Measurements from ENCODE around the gene L3MBTL4.

L3MBTL4 gene

GRCh38 chr18:6362559-6363129 lies 52.1 kb downstream of the L3MBTL4 start:
- DNase-seq = no peak

GRCh38 chr18:6357668-6358067 lies 57.0 kb downstream of the L3MBTL4 start:
- DNase-seq = no peak

GRCh38 chr18:6355789-6356589 lies 58.7 kb downstream of the L3MBTL4 start:
- no peak for DNase-seq

- peak; percentile 99 for DNase-seq
Measured at GRCh38 chr18:6352275-6352674, 62.4 kb downstream of the L3MBTL4 start.

GRCh38 chr18:6342990-6343389 lies 71.7 kb downstream of the L3MBTL4 start:
- no peak for DNase-seq

- DNase-seq = no peak
Measured at GRCh38 chr18:6341709-6342108, 73.0 kb downstream of the L3MBTL4 start.

GRCh38 chr18:6341303-6341702 lies 73.4 kb downstream of the L3MBTL4 start:
- no peak for DNase-seq

GRCh38 chr18:6340121-6340520 lies 74.6 kb downstream of the L3MBTL4 start:
- no peak for DNase-seq

GRCh38 chr18:6336239-6336638 lies 78.5 kb downstream of the L3MBTL4 start:
- DNase-seq = no peak

- DNase-seq = no peak
Measured at GRCh38 chr18:6333981-6334380, 80.7 kb downstream of the L3MBTL4 start.

GRCh38 chr18:6331872-6332271 lies 82.8 kb downstream of the L3MBTL4 start:
- DNase-seq = no peak

GRCh38 chr18:6330786-6331185 lies 83.9 kb downstream of the L3MBTL4 start:
- no peak for DNase-seq

GRCh38 chr18:6328621-6329010 lies 86.1 kb downstream of the L3MBTL4 start:
- peak; percentile 59 for DNase-seq

GRCh38 chr18:6327895-6328620 lies 86.7 kb downstream of the L3MBTL4 start:
- DNase-seq = peak; percentile 71

- DNase-seq = no peak
Measured at GRCh38 chr18:6327485-6327884, 87.2 kb downstream of the L3MBTL4 start.

- no peak for DNase-seq
Measured at GRCh38 chr18:6326566-6326965, 88.1 kb downstream of the L3MBTL4 start.

GRCh38 chr18:6323319-6323889 lies 91.3 kb downstream of the L3MBTL4 start:
- DNase-seq = no peak

GRCh38 chr18:6315517-6316331 lies 99.0 kb downstream of the L3MBTL4 start:
- no peak for DNase-seq

- DNase-seq = no peak
Measured at GRCh38 chr18:6313415-6313814, 101.3 kb downstream of the L3MBTL4 start.

GRCh38 chr18:6311456-6312215 lies 103.1 kb downstream of the L3MBTL4 start:
- no peak for DNase-seq

- no peak for DNase-seq
Measured at GRCh38 chr18:6310714-6311113, 104.0 kb downstream of the L3MBTL4 start.

GRCh38 chr18:6297875-6298274 lies 116.8 kb downstream of the L3MBTL4 start:
- no peak for DNase-seq

Measured in DMS79 treated with DMSO at 0.1 percent for 48 hours (cell line).